GM12878 (cell line): ENCODE results near the gene LMF1. TPM values are rescaled to one million over a fixed set of nuclear protein-coding genes. Genes with fewer than 3 reads are reported as not detected.

ENCODE experiments used
- ATAC-seq: fragments of 200-7000 bp; cut with Tn5 transposase; 3 replicates; pipeline ENCODE4 v1.9.1; 2020; ENCODE audit warnings: mild to moderate bottlenecking, moderate library complexity
- BruUV-seq: library from RNA; stranded (reverse); fragments of 400-500 nt; replicated peaks from 2 replicates; lab custom pipeline; 2021; lab: Mats Ljungman, UMichigan
- CTCF ChIA-PET: fragments of 300-600 bp; sonication (Branson Sonifier 250); formaldehyde crosslinking; extraction: SDS; loops from one replicate; lab custom pipeline; 2021; ENCODE audit warnings: inconsistent platforms; lab: Yijun Ruan, JAX
- POLR2A ChIA-PET: fragments of 350-600 bp; formaldehyde crosslinking; extraction: SDS; loops from one replicate; lab custom pipeline; 2021; ENCODE audit warnings: inconsistent platforms; lab: Charles Lee
- RAD21 ChIA-PET: fragments of 300-600 bp; sonication (Branson Sonifier 250); formaldehyde crosslinking; loops from one replicate; lab custom pipeline; 2023; ENCODE audit warnings: antibody characterized with exemption; ENCODE audit not compliant: unreplicated experiment; lab: Charles Lee
- SMC1A ChIA-PET: fragments of 300-600 bp; sonication (Branson Sonifier 250); formaldehyde crosslinking; loops from one replicate; lab custom pipeline; 2023; ENCODE audit not compliant: unreplicated experiment, uncharacterized antibody; lab: Charles Lee
- DNase-seq: peaks from one replicate; pipeline ENCODE4 v3.0.0-alpha.2; 2011; ENCODE audit warnings: low read depth, low spot score
- FAIRE-seq: peaks from 3 replicates; lab custom pipeline; 2011; peaks lifted over from hg19 to GRCh38; lab: Jason Lieb, UNC
- H2AFZ ChIP-seq: 2 replicates; pipeline ENCODE4 v1.6.0; 2011; ENCODE audit warnings: low read depth, low read length, control low read depth; ENCODE audit not compliant: control insufficient read depth
- H3K27ac ChIP-seq: 2 replicates; pipeline ENCODE4 v1.5.1; 2011; ENCODE audit warnings: control low read depth; ENCODE audit not compliant: control insufficient read depth, insufficient read depth
- H3K27me3 ChIP-seq, 2 experiments: replicated peaks in 1 of 2; 2 replicates each; pipeline versions ENCODE4 v1.6.0 to v1.6.1; 2011; ENCODE audit warnings: low read length in 1 of 2; ENCODE audit not compliant: control insufficient read depth in 2 of 2, insufficient read depth in 2 of 2
- H3K36me3 ChIP-seq, 2 experiments: 2 replicates each; pipeline ENCODE4 v1.5.1; 2011; ENCODE audit warnings: low read length in 1 of 2; ENCODE audit not compliant: control insufficient read depth in 2 of 2, insufficient read depth in 2 of 2
- H3K4me1 ChIP-seq: 2 replicates; pipeline ENCODE4 v1.6.1; 2011; ENCODE audit warnings: mild to moderate bottlenecking, low read length, moderate library complexity, mixed read lengths; ENCODE audit not compliant: control insufficient read depth, insufficient read depth
- H3K4me2 ChIP-seq: 2 replicates; pipeline ENCODE4 v1.6.0; 2011; ENCODE audit warnings: control low read depth; ENCODE audit not compliant: control insufficient read depth, insufficient read depth
- H3K4me3 ChIP-seq: fragments of 200-600 bp; sonication (generic); 2 replicates; pipeline ENCODE4 v1.5.1; 2016
- H3K79me2 ChIP-seq: 2 replicates; pipeline ENCODE4 v1.6.0; 2011; ENCODE audit warnings: low read length; ENCODE audit not compliant: control insufficient read depth, insufficient read depth
- H3K9ac ChIP-seq: 2 replicates; pipeline ENCODE4 v1.8.0; 2011; ENCODE audit warnings: low read length, control low read depth, mixed read lengths; ENCODE audit not compliant: control insufficient read depth, insufficient read depth
- H3K9me3 ChIP-seq: replicated peaks from 3 replicates; pipeline ENCODE4 v1.5.1; 2011; ENCODE audit warnings: mild to moderate bottlenecking, low read length; ENCODE audit not compliant: control insufficient read depth, insufficient read depth
- H4K20me1 ChIP-seq: 2 replicates; pipeline ENCODE4 v1.6.0; 2011; ENCODE audit not compliant: control insufficient read depth, insufficient read depth
- ATF2 ChIP-seq: IDR thresholded peaks from 2 replicates; pipeline ENCODE4 v1.6.1; 2012; ENCODE audit warnings: low read length, inconsistent platforms
- BACH1 ChIP-seq: fragments of 450-650 bp; IDR thresholded peaks from 2 replicates; pipeline ENCODE4 v1.6.1; 2017; ENCODE audit warnings: mild to moderate bottlenecking, borderline replicate concordance
- BCL11A ChIP-seq: IDR thresholded peaks from 2 replicates; pipeline ENCODE4 v1.6.1; 2011; ENCODE audit warnings: low read depth, low read length
- BRCA1 ChIP-seq: IDR thresholded peaks from 2 replicates; pipeline ENCODE4 v1.6.1; 2011; ENCODE audit warnings: low read depth, low read length, improper control_type of control experiment
- EED ChIP-seq: sonication (generic); IDR thresholded peaks from 2 replicates; pipeline ENCODE4 v1.6.1; 2016; ENCODE audit warnings: antibody characterized with exemption, low read depth
- EZH2 ChIP-seq: IDR thresholded peaks from 2 replicates; pipeline ENCODE4 v1.6.1; 2012; ENCODE audit warnings: low read depth, mild to moderate bottlenecking, control low read depth, inconsistent platforms, low read length, borderline replicate concordance; ENCODE audit not compliant: control insufficient read depth
- FOXK2 ChIP-seq: fragments of 450-650 bp; IDR thresholded peaks from 2 replicates; pipeline ENCODE4 v1.6.1; 2017; ENCODE audit warnings: mild to moderate bottlenecking, moderate library complexity
- HDGF ChIP-seq: fragments of 450-650 bp; IDR thresholded peaks from 2 replicates; pipeline ENCODE4 v1.6.1; 2016; ENCODE audit warnings: antibody characterized with exemption
- IKZF1 ChIP-seq: fragments of 450-650 bp; conservative IDR thresholded peaks from 2 replicates; pipeline ENCODE4 v1.6.1; 2017; ENCODE audit warnings: antibody characterized with exemption, mild to moderate bottlenecking
- KDM1A ChIP-seq: fragments of 200-600 bp; sonication (generic); IDR thresholded peaks from 2 replicates; pipeline ENCODE4 v1.6.1; 2016; ENCODE audit warnings: borderline replicate concordance
- MLLT1 ChIP-seq: fragments of 450-650 bp; IDR thresholded peaks from 2 replicates; pipeline ENCODE4 v1.6.1; 2016; ENCODE audit warnings: mild to moderate bottlenecking
- PKNOX1 ChIP-seq: fragments of 450-650 bp; IDR thresholded peaks from 2 replicates; pipeline ENCODE4 v1.6.1; 2016; ENCODE audit warnings: mild to moderate bottlenecking
- WGBS: methylation state at CpG from one replicate; pipeline ENCODE4 v1.1.6; 2016; ENCODE audit warnings: low lambda C conversion rate; ENCODE audit not compliant: insufficient replicate concordance, insufficient coverage; ENCODE audit errors: missing lambda C conversion rate; 5-methylcytosine and 5-hydroxymethylcytosine counted together
- in situ Hi-C: fragments of 300-500 bp; cut with MboI; formaldehyde crosslinking; loops from 9 replicates; pipeline ENCODE4 v1.14.3; 2018; ENCODE audit warnings: mixed read lengths
- intact Hi-C: fragments of 100-400 bp; cut with micrococcal nuclease; formaldehyde crosslinking; loops from one replicate; pipeline ENCODE4 v1.14.2; 2022; ENCODE audit not compliant: unreplicated experiment
- polyA plus RNA-seq, 11 experiments: library from polyadenylated mRNA; depleted of rRNA in 4 of 11; unstranded in 6 of 11; stranded (reverse) in 5 of 11; fragments of >200 nt; fragmentation: Nextera tagmentation in 4 of 11; fragmentation: Illumina TruSeq in 1 of 11; extraction: Ambion mirVana in 4 of 11; extraction: Trizol in 1 of 11; gene quantifications; 1 replicate in 1 of 11; 2 replicates in 10 of 11; pipeline versions ENCODE4 v1.2.1 to v1.2.3, GENCODE V29; 2011 to 2016; ENCODE audit warnings: inconsistent platforms in 2 of 11, missing spikeins in 2 of 11, low read depth in 1 of 11
- total RNA-seq, 4 experiments: library from RNA; depleted of rRNA in 3 of 4; stranded (reverse); fragments of >200 nt in 3 of 4; fragmentation: Illumina TruSeq in 1 of 4; extraction: Trizol in 1 of 4; gene quantifications; 2 replicates each; pipeline versions ENCODE4 v1.2.1 to v1.2.3, GENCODE V29; 2013 to 2021

Gene LMF1
- total and polyA plus RNA-seq, 10 of the 15 experiments (the other 5 are each of a cell fraction or from before 2014, with no cell fraction given), result 0.18 to 3.2 (median 1.4) TPM; not detected in 1

- Histone ChIP-seq H3K4me2 (no peak overlapping the region), H3K4me3 (no peak overlapping the region), H3K79me2 (no peaks in the 10 kb centered on the region), H3K36me3 (no peaks in the 10 kb centered on the region), H3K4me1 (no peaks in the 10 kb centered on the region), H3K27ac (no peak overlapping the region), H3K9me3 (no peaks in the 10 kb centered on the region), H3K27me3 (peaks cover 0 to 3% of the 10 kb centered on the region in 2 experiments; a peak in 2 of 4 replicates), H4K20me1 (no peaks in the 10 kb centered on the region), H3K9ac (no peak overlapping the region), H2AFZ (no peak overlapping the region)
- ChIA-PET RAD21 (no interaction called here), CTCF (no interaction called here), SMC1A (no interaction called here), POLR2A (no interaction called here)
- no peak for ATAC-seq
- no peak for TF ChIP-seq EZH2
- TF ChIP-seq BCL11A, result no peak
- no peak for TF ChIP-seq ATF2
- no peak for TF ChIP-seq IKZF1
- TF ChIP-seq BRCA1, result no peak
- no peak for TF ChIP-seq BACH1
- no peak for TF ChIP-seq KDM1A
- no peak for TF ChIP-seq HDGF
- no peak for TF ChIP-seq PKNOX1
- no peak for TF ChIP-seq EED
- no peak for TF ChIP-seq FOXK2
- TF ChIP-seq MLLT1, result no peak
- no peak for DNase-seq
- in situ Hi-C loops, result no loop called here
- FAIRE-seq, result no peak
- 1% methylated on average over 38 of the region's 39 CpGs for whole genome bisulfite sequencing
- intact Hi-C loops, result no loop called here
- BruUV-seq, result no TSS peak
These were observed 26.8 kb upstream of the LMF1 start for GRCh38 chr16:997440-998051.
